Non-pigmented ciliary epithelial cell (primary cell): Measurements from ENCODE around the gene LRPAP1.

Experiments used
- DNase-seq: peaks from one replicate; pipeline ENCODE4 v3.0.0-alpha.2; 2010; ENCODE audit warnings: low read depth

Gene LRPAP1

GRCh38 chr4:3473181-3473950 is 58.9 kb downstream of the LRPAP1 start:
- DNase-seq, result no peak

GRCh38 chr4:3472411-3473141 is 59.6 kb downstream of the LRPAP1 start:
- no peak for DNase-seq

GRCh38 chr4:3471886-3472285 is 60.3 kb downstream of the LRPAP1 start:
- DNase-seq, result no peak

- DNase-seq, result no peak
Measured at GRCh38 chr4:3471098-3471760, 61.0 kb downstream of the LRPAP1 start.

- no peak for DNase-seq
Measured at GRCh38 chr4:3470244-3471097, 61.8 kb downstream of the LRPAP1 start.

GRCh38 chr4:3469386-3470243 is 62.6 kb downstream of the LRPAP1 start:
- DNase-seq, result no peak

GRCh38 chr4:3468804-3469203 is 63.4 kb downstream of the LRPAP1 start:
- no peak for DNase-seq

GRCh38 chr4:3468154-3468553 is 64.1 kb downstream of the LRPAP1 start:
- no peak for DNase-seq

GRCh38 chr4:3467601-3468031 is 64.6 kb downstream of the LRPAP1 start:
- no peak for DNase-seq

GRCh38 chr4:3466691-3467600 is 65.3 kb downstream of the LRPAP1 start:
- no peak for DNase-seq

GRCh38 chr4:3465698-3466671 is 66.2 kb downstream of the LRPAP1 start:
- DNase-seq, result no peak

GRCh38 chr4:3464911-3465697 is 67.1 kb downstream of the LRPAP1 start:
- no peak for DNase-seq

- no peak for DNase-seq
Measured at GRCh38 chr4:3464349-3464905, 67.8 kb downstream of the LRPAP1 start.

- no peak for DNase-seq
Measured at GRCh38 chr4:3463556-3464348, 68.5 kb downstream of the LRPAP1 start.

- no peak for DNase-seq
Measured at GRCh38 chr4:3462790-3463415, 69.3 kb downstream of the LRPAP1 start, which contains the start of gene DOK7. DOK7 (plus strand) TSS chr4:3463306; CDS start chr4:3463376, 70 bp downstream.

- no peak for DNase-seq
Measured at GRCh38 chr4:3462321-3462789, 69.9 kb downstream of the LRPAP1 start.
